Measurements from ENCODE around the gene OR8H1. TPM values are rescaled to one million over a fixed set of nuclear protein-coding genes. Genes with fewer than 3 reads are reported as not detected.

The OR8H1 gene, protein sequence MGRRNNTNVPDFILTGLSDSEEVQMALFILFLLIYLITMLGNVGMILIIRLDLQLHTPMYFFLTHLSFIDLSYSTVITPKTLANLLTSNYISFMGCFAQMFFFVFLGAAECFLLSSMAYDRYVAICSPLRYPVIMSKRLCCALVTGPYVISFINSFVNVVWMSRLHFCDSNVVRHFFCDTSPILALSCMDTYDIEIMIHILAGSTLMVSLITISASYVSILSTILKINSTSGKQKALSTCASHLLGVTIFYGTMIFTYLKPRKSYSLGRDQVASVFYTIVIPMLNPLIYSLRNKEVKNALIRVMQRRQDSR
- total RNA-seq (2014; rRNA removed; shearing (Covaris generic)) = not detected in 2 replicates

DNA sequence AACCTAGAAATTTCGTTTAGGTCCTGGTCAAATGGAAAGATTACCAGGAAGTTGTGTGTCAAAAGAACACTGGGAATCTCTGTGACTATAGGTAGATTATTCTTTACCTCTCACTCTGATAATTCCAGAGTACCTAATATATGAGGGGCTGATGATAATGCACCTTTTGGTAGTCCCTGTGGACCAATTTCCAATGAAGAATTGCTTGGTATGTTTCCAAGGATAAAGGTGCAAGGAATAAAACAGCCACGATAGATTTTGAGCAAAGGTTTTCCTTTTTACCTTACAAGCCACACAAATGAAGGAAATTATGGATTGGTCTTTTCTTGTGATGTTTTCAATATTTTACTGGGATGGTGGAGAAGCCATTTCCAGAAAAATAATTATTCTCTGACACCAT lies at the start of gene OR8H1:
Gene OR8H1, minus strand, starts transcription at position 101 of the 400 bp plus-strand sequence. CDS start 1,192 bp downstream, outside the sequence.

DNA sequence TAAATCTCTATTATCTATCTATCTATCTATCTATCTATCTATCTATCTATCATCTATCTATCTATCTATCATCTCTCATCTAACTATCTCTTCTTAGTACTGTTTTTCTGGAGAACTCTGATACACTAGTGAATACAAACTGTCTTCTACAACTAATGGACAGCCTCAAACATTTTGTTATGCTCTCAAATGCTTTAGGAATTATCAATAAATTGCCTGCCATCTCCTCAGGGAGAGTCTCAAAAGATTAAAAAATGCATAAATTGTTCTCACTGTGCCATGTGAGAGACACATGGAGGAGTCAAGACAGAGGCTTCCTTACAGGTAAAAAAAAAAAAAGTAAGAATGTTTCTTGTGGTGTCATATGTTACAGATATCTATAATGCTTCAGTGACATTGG lies 22.8 kb upstream of the OR8H1 start, which contains the start of gene OR8K3:
Gene OR8K3, plus strand, starts transcription at position 301 of the 400 bp plus-strand sequence. CDS start 3,163 bp downstream, outside the sequence.

DNA sequence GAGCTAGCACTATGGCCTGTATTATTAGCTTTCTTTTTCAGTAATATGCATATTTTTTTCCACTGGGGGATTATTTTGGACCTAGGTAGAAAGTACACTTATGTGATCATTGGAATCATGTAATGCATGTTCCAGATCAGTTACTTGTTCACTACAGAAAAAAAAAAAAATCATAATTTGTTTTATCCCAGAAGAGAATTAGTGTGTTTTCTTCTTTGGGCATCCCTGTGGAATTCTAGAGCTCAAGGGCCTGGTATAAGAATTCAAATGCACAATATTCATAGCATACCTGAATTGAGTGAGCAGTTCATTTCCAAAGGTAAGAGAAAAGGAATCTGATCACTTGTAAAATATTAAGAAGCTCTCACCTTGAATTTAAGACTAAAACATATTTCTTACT lies 18.2 kb downstream of the OR8H1 start, which contains the start of gene OR5T1:
Gene OR5T1, plus strand, starts transcription at position 301 of the 400 bp plus-strand sequence. CDS start 1,485 bp downstream, outside the sequence.

DNA sequence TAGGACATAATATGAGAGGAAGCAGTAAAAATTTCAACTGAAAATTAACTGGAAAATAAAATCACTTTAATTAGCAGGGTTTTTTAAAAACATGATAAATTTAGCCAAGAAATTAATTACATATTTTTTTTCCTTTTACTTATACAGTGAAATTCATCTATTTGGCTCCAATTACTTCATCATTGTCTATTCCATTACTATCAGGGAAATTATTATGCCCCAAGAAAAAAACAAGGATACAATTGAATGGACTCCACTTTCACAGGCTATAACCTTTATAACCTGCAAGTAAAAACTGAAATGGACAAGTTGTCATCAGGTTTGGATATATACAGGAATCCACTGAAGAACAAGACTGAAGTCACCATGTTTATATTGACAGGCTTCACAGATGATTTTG lies 40.1 kb downstream of the OR8H1 start, which contains the start of gene OR5T3:
Gene OR5T3, plus strand, starts transcription at position 301 of the 400 bp plus-strand sequence. Its CDS starts 0 bp downstream, at position 301.

Other genes starting within 250 kb of the OR8H1 start
- gene OR8I2, start 198.9 kb downstream of the OR8H1 start, total RNA-seq (2014; rRNA removed; shearing (Covaris generic)) = not detected in 2 replicates
- gene OR8H2, start 188.6 kb downstream of the OR8H1 start, total RNA-seq (2014; rRNA removed; shearing (Covaris generic)) = not detected in 2 replicates
- gene OR8H3, start 169.9 kb downstream of the OR8H1 start, total RNA-seq (2014; rRNA removed; shearing (Covaris generic)) = not detected in 2 replicates
- gene OR8J3, start 152.1 kb downstream of the OR8H1 start, total RNA-seq (2014; rRNA removed; shearing (Covaris generic)) = not detected in 2 replicates
- gene OR8K5, start 131.9 kb downstream of the OR8H1 start, total RNA-seq (2014; rRNA removed; shearing (Covaris generic)) = not detected in 2 replicates
- not detected in 2 replicates for gene OR5J2, start 115.6 kb downstream of the OR8H1 start, total RNA-seq (2014; rRNA removed; shearing (Covaris generic))
- not detected in 2 replicates for gene OR5T2, start 58.0 kb downstream of the OR8H1 start, total RNA-seq (2014; rRNA removed; shearing (Covaris generic))
- gene OR5T3, start 40.0 kb downstream of the OR8H1 start, total RNA-seq (2014; rRNA removed; shearing (Covaris generic)) = not detected in 2 replicates
- not detected in 2 replicates for gene OR5T1, start 18.1 kb downstream of the OR8H1 start, total RNA-seq (2014; rRNA removed; shearing (Covaris generic))
- not detected in 2 replicates for gene OR8K3, start 22.9 kb upstream of the OR8H1 start, total RNA-seq (2014; rRNA removed; shearing (Covaris generic))
- not detected in 2 replicates for gene OR8K1, start 53.8 kb upstream of the OR8H1 start, total RNA-seq (2014; rRNA removed; shearing (Covaris generic))
- not detected in 2 replicates for gene OR8J1, start 62.0 kb upstream of the OR8H1 start, total RNA-seq (2014; rRNA removed; shearing (Covaris generic))
- gene OR8U1, start 83.4 kb upstream of the OR8H1 start, total RNA-seq (2014; rRNA removed; shearing (Covaris generic)) = not detected in 2 replicates
- not detected in 2 replicates for gene OR5AL1, start 120.4 kb upstream of the OR8H1 start, total RNA-seq (2014; rRNA removed; shearing (Covaris generic))
- not detected in 2 replicates for gene OR5M3, start 181.1 kb upstream of the OR8H1 start, total RNA-seq (2014; rRNA removed; shearing (Covaris generic))
- gene OR5M8, start 199.1 kb upstream of the OR8H1 start, total RNA-seq (2014; rRNA removed; shearing (Covaris generic)) = not detected in 2 replicates

All from A375 (cell line).